KMS-11 (cell line): ENCODE data around the gene TIGD3.

Experiments
- H2AFZ ChIP-seq: fragments of 200-600 bp; sonication (generic); 2 replicates; pipeline ENCODE4 v1.6.1; 2016; ENCODE audit warnings: antibody characterized with exemption, mixed run types, low read depth
- H3K27ac ChIP-seq: fragments of 200-600 bp; sonication (generic); 2 replicates; pipeline ENCODE4 v1.6.1; 2016; ENCODE audit warnings: mild to moderate bottlenecking, mixed run types
- H3K27me3 ChIP-seq: fragments of 200-600 bp; sonication (generic); 2 replicates; pipeline ENCODE4 v1.6.1; 2017; ENCODE audit warnings: mild to moderate bottlenecking, low read depth, mixed run types, moderate library complexity; ENCODE audit not compliant: insufficient read depth
- H3K36me3 ChIP-seq: fragments of 200-600 bp; sonication (generic); 2 replicates; pipeline ENCODE4 v1.6.1; 2017; ENCODE audit warnings: mild to moderate bottlenecking, mixed run types; ENCODE audit not compliant: insufficient read depth
- H3K4me1 ChIP-seq: fragments of 200-600 bp; sonication (generic); 2 replicates; pipeline ENCODE4 v1.6.1; 2016; ENCODE audit warnings: mild to moderate bottlenecking, low read depth, mixed run types; ENCODE audit not compliant: poor library complexity, severe bottlenecking
- H3K4me2 ChIP-seq: fragments of 200-600 bp; sonication (generic); 2 replicates; pipeline ENCODE4 v1.7.0; 2016; ENCODE audit warnings: mild to moderate bottlenecking, mixed run types
- H3K4me3 ChIP-seq: fragments of 200-600 bp; sonication (generic); IDR thresholded peaks from 2 replicates; pipeline ENCODE4 v1.6.1; 2017; ENCODE audit warnings: low read depth, low read length, mixed read lengths; ENCODE audit not compliant: insufficient read depth
- H3K79me2 ChIP-seq: fragments of 200-600 bp; sonication (generic); 2 replicates; pipeline ENCODE4 v1.6.1; 2016; ENCODE audit warnings: low read depth, mixed run types; ENCODE audit not compliant: insufficient read depth
- H3K9ac ChIP-seq: fragments of 200-600 bp; sonication (generic); 2 replicates; pipeline ENCODE4 v1.6.1; 2016; ENCODE audit warnings: mild to moderate bottlenecking, mixed run types
- H4K20me1 ChIP-seq: fragments of 200-600 bp; sonication (generic); 2 replicates; pipeline ENCODE4 v1.6.1; 2016; ENCODE audit warnings: mild to moderate bottlenecking, mixed run types; ENCODE audit not compliant: insufficient read depth
- CTCF ChIP-seq: fragments of 200-600 bp; sonication (generic); conservative IDR thresholded peaks from 2 replicates; pipeline ENCODE4 v1.6.1; 2017; ENCODE audit warnings: low read depth, mild to moderate bottlenecking, antibody characterized with exemption, low read length, moderate library complexity, mixed read lengths

Gene TIGD3

GRCh38 chr11:65396769-65397745, 42.5 kb downstream of the TIGD3 start:
- H3K4me2 ChIP-seq: no peak overlapping the region
- no peak overlapping the region; the same call in 1 of the 2 replicates for H3K27ac ChIP-seq
- H2AFZ ChIP-seq: no peak overlapping the region
- TF ChIP-seq CTCF: no peak
- H3K9ac ChIP-seq: no peak overlapping the region
- H3K79me2 ChIP-seq: peaks cover 4% of the 10 kb centered on the region; the same call in 1 of the 2 replicates
- H3K4me3 ChIP-seq: no peak overlapping the region
- no peaks in the 10 kb centered on the region for H3K36me3 ChIP-seq
- H3K4me1 ChIP-seq: no peaks in the 10 kb centered on the region
- H4K20me1 ChIP-seq: no peaks in the 10 kb centered on the region
- H3K27me3 ChIP-seq: no peaks in the 10 kb centered on the region

GRCh38 chr11:65398362-65398910, 43.9 kb downstream of the TIGD3 start:
- Histone ChIP-seq H3K79me2 (no peaks in the 10 kb centered on the region), H3K4me2 (no peak overlapping the region), H3K27ac (no peak overlapping the region), H3K4me1 (no peaks in the 10 kb centered on the region), H3K27me3 (no peaks in the 10 kb centered on the region), H2AFZ (no peak overlapping the region), H3K9ac (no peak overlapping the region), H3K36me3 (no peaks in the 10 kb centered on the region), H3K4me3 (no peak overlapping the region), H4K20me1 (no peaks in the 10 kb centered on the region)
- TF ChIP-seq CTCF: no peak

- Histone ChIP-seq H2AFZ (no peak overlapping the region), H3K27ac (no peak overlapping the region), H3K9ac (no peak overlapping the region), H3K36me3 (no peaks in the 10 kb centered on the region), H3K27me3 (no peaks in the 10 kb centered on the region), H3K4me3 (no peak overlapping the region), H3K4me1 (no peaks in the 10 kb centered on the region), H3K4me2 (no peak overlapping the region), H3K79me2 (no peaks in the 10 kb centered on the region), H4K20me1 (no peaks in the 10 kb centered on the region)
- no peak for TF ChIP-seq CTCF
Measured at GRCh38 chr11:65399249-65399648, 44.7 kb downstream of the TIGD3 start.

GRCh38 chr11:65399845-65400244, 45.3 kb downstream of the TIGD3 start:
- Histone ChIP-seq H3K36me3 (no peaks in the 10 kb centered on the region), H3K4me1 (no peaks in the 10 kb centered on the region), H3K79me2 (no peaks in the 10 kb centered on the region), H2AFZ (no peak overlapping the region), H3K4me2 (no peak overlapping the region), H3K27ac (no peak overlapping the region), H3K27me3 (no peaks in the 10 kb centered on the region), H3K4me3 (no peak overlapping the region), H3K9ac (no peak overlapping the region), H4K20me1 (no peaks in the 10 kb centered on the region)
- no peak for TF ChIP-seq CTCF
